SK-N-SH (cell line): Measurements from ENCODE around the gene EXOC1.

Experiments
- EP300 ChIP-seq, 2 experiments: IDR thresholded peaks; 2 replicates each; pipeline versions ENCODE4 v1.4.0 to v1.6.1; 2012; ENCODE audit warnings: borderline replicate concordance in 1 of 2, low read depth in 1 of 2, low read length in 1 of 2
- EZH2phosphoT487 ChIP-seq: fragments of 200-600 bp; sonication (generic); IDR thresholded peaks from 2 replicates; pipeline ENCODE4 v1.6.1; 2017; ENCODE audit warnings: low read depth, mixed run types, mild to moderate bottlenecking, antibody characterized with exemption, moderate library complexity, borderline replicate concordance
- MXI1 ChIP-seq: IDR thresholded peaks from 2 replicates; pipeline ENCODE4 v1.6.1; 2012; ENCODE audit warnings: mild to moderate bottlenecking, low read depth, low read length, improper control_type of control experiment
- POLR2AphosphoS5 ChIP-seq: IDR thresholded peaks from 2 replicates; pipeline ENCODE4 v1.6.1; 2012; ENCODE audit warnings: low read depth, low read length
- SMC3 ChIP-seq: IDR thresholded peaks from 2 replicates; pipeline ENCODE4 v1.6.1; 2012; ENCODE audit warnings: low read depth, low read length, improper control_type of control experiment
- TAF1 ChIP-seq: IDR thresholded peaks from 2 replicates; pipeline ENCODE4 v1.6.1; 2012; ENCODE audit warnings: low read depth, mild to moderate bottlenecking, low read length, moderate library complexity, borderline replicate concordance
- TEAD4 ChIP-seq: IDR thresholded peaks from 2 replicates; pipeline ENCODE4 v1.4.0; 2012; ENCODE audit warnings: mild to moderate bottlenecking, borderline replicate concordance; ENCODE audit not compliant: insufficient read depth
- TF ChIP-seq, protein P1 (sequence below): fragments of 200-600 bp; sonication (generic); IDR thresholded peaks from 2 replicates; pipeline ENCODE4 v1.6.1; 2017; ENCODE audit warnings: antibody characterized with exemption, mild to moderate bottlenecking, moderate library complexity
- TF ChIP-seq, protein P2 (sequence below): IDR thresholded peaks from 2 replicates; pipeline ENCODE4 v1.6.1; 2012; ENCODE audit warnings: mild to moderate bottlenecking, low read depth, low read length, moderate library complexity
- TF ChIP-seq, protein P3 (sequence below): IDR thresholded peaks from 2 replicates; pipeline ENCODE4 v1.4.0; 2012; ENCODE audit warnings: low read depth, borderline replicate concordance

GRCh38 chr4:55817691-55818090, 35.8 kb upstream of the EXOC1 start:
- TF ChIP-seq POLR2AphosphoS5 (no peak), TEAD4 (no peak), EP300 (IDR thresholded peaks at IDR 0.05; ENCODE audit: borderline replicate concordance in 1 of 2, low read depth in 1 of 2, low read length in 1 of 2) (no peak), EZH2phosphoT487 (no peak), TAF1 (no peak), MXI1 (no peak), SMC3 (no peak)
- TF ChIP-seq, protein P1, sequence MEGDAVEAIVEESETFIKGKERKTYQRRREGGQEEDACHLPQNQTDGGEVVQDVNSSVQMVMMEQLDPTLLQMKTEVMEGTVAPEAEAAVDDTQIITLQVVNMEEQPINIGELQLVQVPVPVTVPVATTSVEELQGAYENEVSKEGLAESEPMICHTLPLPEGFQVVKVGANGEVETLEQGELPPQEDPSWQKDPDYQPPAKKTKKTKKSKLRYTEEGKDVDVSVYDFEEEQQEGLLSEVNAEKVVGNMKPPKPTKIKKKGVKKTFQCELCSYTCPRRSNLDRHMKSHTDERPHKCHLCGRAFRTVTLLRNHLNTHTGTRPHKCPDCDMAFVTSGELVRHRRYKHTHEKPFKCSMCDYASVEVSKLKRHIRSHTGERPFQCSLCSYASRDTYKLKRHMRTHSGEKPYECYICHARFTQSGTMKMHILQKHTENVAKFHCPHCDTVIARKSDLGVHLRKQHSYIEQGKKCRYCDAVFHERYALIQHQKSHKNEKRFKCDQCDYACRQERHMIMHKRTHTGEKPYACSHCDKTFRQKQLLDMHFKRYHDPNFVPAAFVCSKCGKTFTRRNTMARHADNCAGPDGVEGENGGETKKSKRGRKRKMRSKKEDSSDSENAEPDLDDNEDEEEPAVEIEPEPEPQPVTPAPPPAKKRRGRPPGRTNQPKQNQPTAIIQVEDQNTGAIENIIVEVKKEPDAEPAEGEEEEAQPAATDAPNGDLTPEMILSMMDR: no peak
- TF ChIP-seq, protein P2, sequence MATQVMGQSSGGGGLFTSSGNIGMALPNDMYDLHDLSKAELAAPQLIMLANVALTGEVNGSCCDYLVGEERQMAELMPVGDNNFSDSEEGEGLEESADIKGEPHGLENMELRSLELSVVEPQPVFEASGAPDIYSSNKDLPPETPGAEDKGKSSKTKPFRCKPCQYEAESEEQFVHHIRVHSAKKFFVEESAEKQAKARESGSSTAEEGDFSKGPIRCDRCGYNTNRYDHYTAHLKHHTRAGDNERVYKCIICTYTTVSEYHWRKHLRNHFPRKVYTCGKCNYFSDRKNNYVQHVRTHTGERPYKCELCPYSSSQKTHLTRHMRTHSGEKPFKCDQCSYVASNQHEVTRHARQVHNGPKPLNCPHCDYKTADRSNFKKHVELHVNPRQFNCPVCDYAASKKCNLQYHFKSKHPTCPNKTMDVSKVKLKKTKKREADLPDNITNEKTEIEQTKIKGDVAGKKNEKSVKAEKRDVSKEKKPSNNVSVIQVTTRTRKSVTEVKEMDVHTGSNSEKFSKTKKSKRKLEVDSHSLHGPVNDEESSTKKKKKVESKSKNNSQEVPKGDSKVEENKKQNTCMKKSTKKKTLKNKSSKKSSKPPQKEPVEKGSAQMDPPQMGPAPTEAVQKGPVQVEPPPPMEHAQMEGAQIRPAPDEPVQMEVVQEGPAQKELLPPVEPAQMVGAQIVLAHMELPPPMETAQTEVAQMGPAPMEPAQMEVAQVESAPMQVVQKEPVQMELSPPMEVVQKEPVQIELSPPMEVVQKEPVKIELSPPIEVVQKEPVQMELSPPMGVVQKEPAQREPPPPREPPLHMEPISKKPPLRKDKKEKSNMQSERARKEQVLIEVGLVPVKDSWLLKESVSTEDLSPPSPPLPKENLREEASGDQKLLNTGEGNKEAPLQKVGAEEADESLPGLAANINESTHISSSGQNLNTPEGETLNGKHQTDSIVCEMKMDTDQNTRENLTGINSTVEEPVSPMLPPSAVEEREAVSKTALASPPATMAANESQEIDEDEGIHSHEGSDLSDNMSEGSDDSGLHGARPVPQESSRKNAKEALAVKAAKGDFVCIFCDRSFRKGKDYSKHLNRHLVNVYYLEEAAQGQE: no peak
- TF ChIP-seq, protein P3, sequence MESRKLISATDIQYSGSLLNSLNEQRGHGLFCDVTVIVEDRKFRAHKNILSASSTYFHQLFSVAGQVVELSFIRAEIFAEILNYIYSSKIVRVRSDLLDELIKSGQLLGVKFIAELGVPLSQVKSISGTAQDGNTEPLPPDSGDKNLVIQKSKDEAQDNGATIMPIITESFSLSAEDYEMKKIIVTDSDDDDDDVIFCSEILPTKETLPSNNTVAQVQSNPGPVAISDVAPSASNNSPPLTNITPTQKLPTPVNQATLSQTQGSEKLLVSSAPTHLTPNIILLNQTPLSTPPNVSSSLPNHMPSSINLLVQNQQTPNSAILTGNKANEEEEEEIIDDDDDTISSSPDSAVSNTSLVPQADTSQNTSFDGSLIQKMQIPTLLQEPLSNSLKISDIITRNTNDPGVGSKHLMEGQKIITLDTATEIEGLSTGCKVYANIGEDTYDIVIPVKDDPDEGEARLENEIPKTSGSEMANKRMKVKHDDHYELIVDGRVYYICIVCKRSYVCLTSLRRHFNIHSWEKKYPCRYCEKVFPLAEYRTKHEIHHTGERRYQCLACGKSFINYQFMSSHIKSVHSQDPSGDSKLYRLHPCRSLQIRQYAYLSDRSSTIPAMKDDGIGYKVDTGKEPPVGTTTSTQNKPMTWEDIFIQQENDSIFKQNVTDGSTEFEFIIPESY: no peak
